Renal cortex interstitium (tissue), 11 donors: ENCODE data around the gene IBTK. TPM values are rescaled to one million over a fixed set of nuclear protein-coding genes. Genes with fewer than 3 reads are reported as not detected.
"Not testable (repeated sequence)": the region's sequence is repeated elsewhere in the genome, so short reads cannot be mapped to it uniquely, and the experiment has no call there.

Experiments
- DNase-seq, 11 donors: peaks; one replicate each; pipeline ENCODE4 v3.0.0-alpha.2; 2013; ENCODE audit warnings: low read depth in 9 of 11, low spot score in 4 of 11; ENCODE audit errors: extremely low read depth in 1 of 11
- polyA plus RNA-seq, 3 donors: library from polyadenylated mRNA; unstranded; fragments of 120-200 nt; gene quantifications; one replicate each; pipeline ENCODE4 v1.2.1, GENCODE V29; 2013; ENCODE audit not compliant: insufficient read length in 3 of 3

IBTK gene
- polyA plus RNA-seq, 3 donors, result 38.9 to 50.2 (median 46.2) TPM

- no peak for DNase-seq
Observed at GRCh38 chr6:82195619-82196018, 51.9 kb downstream of the IBTK start.

DNA sequence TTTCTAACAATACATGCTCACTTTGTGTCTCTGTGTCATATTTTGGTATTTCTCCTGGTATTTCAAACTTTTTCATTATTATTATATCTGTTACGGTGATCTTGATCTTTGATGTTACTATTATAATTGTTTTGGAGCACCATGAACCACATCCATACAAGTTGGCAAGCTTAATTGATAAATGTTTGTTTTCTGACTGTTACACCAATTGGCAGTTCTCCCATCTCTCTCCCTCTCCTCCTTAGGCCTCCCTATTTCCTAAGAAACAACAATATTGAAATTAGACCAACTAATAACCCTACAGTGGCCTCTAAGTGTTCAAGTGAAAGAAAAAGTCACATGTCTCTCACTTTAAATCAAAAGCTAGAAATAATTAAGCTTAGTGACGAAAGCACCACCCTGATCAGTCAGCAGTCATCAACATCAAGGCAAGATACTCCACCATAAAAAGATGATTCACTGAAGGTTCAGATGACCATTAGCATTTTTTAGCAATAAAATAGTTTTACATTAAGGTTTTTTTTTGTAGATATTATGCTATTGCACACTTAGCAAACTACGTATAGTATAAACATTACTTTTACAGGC lies 61.5 kb downstream of the IBTK start:
- DNase-seq, result no peak

DNA sequence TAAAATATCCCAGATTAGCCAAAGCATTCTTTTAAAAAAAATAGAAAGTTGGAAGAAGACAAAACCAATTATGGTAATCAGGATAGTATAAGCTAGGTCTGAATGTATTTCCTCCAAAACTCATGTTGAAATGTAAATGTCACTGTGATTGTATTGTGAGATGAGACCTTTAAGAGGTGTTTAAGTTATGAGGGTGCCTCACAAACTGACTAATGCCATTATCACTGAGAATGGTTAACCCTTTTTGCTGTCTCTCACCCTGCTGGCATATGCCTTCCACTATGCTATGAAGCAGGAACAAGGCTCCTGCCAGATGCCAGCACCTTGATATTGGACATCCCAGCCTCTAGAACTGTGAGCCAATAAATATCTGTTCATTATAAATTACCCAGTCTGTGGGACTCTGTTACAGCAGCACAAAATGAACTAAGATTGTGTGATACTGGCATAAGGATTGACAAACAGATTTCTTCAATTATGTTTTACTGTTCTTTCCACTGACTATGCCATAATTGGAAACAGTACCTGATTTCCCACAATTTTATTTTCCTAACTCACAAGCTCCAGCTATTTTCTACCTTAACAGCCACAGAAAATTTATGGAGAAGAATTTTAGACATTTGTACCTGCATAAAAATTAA lies 63.8 kb downstream of the IBTK start:
- DNase-seq, result no peak

GRCh38 chr6:82182756-82183155 lies 64.8 kb downstream of the IBTK start:
- no peak for DNase-seq

GRCh38 chr6:82179415-82179814 lies 68.1 kb downstream of the IBTK start:
- no peak for DNase-seq

- DNase-seq, result no peak
Observed at GRCh38 chr6:82178759-82179112, 68.8 kb downstream of the IBTK start.

DNA sequence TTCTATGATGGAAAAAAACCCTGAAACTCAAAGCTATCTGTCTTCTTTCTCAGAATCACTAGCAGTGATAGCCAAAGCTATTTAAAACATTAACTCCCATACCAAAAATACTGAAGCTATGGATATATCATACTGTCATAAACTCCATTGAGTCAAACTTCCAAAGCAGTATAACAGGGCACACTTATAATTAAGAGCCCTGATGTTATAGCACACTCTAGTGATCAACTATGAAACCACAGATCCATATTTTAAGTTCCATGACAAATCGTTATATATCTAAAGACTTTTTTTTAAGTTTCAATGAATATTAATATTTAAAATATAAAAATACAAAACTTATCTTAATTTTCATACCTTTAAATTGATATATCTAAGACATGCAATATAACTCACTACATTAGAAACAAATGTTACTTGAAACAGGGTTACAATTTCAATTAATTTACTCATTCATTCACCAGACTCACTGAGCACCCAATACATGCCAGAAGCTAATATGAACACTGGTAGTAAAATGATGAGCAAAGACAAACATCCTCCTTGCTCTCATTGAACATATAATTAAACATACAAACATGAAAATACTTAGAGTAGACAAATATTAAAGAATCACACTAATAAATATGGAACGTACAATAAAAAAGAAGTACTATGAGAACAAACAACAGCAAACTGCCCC lies 69.3 kb downstream of the IBTK start:
- DNase-seq, result peak in 1 of 11 donors; percentile 1

DNA sequence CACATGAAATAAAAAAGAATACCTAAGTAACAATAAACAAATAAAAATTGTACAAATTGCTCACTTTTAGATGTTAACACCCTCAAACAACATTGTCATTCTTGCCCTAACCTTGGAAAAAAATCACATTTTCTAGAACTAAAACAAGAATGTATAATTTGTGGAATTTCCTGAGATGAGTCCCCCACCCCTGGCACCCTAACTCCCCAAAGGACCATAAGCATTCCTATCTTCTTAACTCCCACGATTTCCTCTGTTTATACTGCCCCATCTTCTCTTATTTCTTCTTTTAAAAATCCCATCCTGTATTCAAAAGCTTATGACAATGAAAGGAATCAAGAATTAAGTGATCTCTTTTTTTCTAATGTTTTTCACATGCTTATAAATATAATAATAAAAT lies 70.9 kb downstream of the IBTK start:
- DNase-seq, result no peak

DNA sequence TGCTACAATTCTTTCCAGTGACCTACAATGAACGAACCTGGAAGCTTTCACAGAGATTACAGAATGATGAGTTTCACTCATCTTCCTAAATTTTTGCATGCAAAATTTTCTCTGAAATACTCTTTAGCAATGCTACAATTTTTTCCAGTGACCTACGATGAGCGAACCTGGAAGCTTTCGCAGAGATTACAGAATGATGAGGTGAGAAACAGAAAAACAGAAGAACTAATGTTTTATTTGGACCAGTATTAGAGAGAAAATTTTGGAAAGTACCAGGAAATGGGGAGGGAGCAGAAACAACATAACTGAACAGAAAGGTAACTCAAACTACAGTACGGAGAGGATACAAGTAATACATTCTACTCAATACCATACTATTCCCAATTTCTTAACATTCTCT lies 75.0 kb downstream of the IBTK start:
- DNase-seq, result no peak

- DNase-seq, result no peak
Observed at GRCh38 chr6:82169138-82169876, 78.2 kb downstream of the IBTK start.

GRCh38 chr6:82166493-82166892 lies 81.1 kb downstream of the IBTK start:
- no peak for DNase-seq

DNA sequence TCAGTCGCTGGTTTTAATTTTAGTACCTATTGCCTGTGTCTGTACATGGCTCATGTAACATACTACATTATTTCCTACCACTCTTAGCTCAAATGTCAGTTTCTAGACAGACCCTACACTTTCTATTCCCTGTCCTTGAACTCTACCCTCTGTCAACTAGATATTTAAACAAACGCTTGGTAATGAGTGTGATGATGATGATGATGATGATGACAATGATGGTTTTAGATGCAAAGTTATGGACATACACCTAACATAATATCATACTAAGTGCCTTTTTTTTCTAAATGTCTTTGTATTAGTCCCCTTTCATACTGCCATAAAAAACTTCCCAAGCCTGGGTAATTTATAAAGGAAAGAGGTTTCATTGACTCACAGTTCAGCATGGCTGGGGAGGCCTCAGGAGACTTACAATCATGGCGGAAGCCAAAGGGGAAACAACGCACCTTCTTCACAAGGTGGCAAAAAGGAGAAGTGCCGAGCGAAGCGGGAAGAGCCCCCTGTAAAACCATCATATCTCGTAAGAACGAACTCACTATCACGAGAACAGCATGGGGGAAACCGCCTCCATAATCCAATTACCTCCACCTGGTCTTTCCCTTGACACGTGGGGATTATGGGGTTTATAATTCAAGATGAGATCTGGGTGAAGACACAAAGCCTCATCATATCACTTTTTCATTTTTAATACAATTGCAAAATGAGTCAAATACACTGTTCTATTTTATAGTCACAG lies 87.1 kb downstream of the IBTK start:
- DNase-seq, result no peak

GRCh38 chr6:82152786-82153185 lies 94.8 kb downstream of the IBTK start:
- DNase-seq, result not testable (repeated sequence)

DNA sequence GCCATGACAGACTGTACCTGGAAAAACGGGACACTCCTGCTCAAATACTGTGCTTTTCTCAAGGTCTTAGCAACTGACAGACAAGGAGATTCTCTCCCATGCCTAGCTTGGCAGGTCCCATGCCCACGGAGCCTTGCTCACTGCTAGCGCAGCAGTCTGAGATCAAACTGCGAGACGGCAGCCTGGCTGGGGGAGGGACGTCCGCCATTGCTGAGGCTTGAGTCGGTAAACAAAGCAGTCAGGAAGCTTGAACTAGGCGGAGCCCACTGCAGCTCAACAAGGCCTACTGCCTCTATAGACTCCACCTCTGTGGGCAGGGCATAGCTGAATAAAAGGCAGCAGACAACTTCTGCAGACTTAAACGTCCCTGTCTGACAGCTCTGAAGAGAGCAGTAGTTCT lies 96.4 kb downstream of the IBTK start:
- not testable (repeated sequence) for DNase-seq

- no peak for DNase-seq
Observed at GRCh38 chr6:82145926-82146452, 101.6 kb downstream of the IBTK start.

- DNase-seq, result no peak
Observed at GRCh38 chr6:82144852-82145340, 102.6 kb downstream of the IBTK start.

DNA sequence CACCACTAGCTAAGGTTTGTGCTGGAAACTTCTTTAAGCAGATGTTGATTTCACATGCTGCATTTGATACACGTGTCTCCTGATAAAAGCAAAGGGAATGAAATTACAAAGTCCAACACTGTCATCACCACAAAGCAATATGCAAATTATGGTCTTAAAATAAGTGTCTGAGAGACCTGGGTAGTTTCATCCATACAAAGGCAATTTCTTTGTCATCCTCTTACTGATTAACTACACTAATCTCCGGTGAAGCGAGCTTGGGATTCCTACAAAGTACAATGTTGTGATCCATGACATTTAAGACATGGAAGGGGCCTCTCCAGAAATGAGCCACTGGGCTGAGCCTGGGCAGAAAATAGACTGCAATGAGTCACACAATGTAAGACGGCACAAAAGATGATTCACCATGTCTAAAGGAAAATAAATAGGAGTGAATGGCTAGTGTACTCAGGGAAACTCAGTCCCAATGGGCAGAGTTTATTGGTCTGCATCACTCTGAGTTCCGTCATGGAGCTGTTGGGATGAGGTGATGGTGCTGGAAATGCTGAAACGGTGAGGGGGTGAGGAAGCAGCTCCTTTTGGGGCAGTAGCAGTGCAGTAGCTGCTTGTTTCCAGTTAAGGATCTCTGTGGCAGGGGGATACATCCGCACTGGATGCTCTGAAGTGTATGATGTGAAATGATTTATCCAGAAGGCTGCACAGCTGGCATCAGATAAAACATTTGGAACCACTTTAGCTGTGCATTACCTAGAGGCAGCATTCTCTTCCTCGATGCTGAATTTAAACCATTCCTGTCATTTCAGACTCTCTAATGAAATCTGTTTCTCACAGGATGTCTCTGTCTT lies 103.3 kb downstream of the IBTK start:
- DNase-seq, result no peak

DNA sequence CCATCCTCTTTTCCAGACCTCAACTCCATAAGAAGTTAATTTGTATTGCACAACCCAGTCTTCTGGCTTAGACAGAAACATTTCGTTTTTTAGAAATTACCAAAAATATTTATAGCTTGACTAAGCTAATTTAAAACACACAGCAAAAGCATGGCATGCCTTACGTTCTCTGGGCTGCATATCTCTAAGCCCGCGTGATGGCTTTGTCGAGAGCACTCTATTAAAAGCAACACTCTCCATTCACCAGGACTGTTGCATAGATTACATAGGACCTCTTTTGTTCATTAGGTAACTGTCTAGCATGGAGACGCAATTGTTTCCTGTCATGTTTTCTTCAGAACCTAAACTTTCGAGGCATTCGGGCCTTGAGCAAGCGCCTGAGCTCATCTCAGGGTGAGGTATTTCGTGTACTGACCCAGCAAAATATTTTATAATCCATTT lies 104.5 kb downstream of the IBTK start:
- no peak for DNase-seq
